IPS-NIHi7 (cell line): Measurements from ENCODE around the gene PSMA7.

Source experiments
- DNase-seq: peaks from one replicate; pipeline ENCODE4 v3.0.0; 2012; ENCODE audit warnings: mixed read lengths; ENCODE audit errors: extremely low spot score

PSMA7 gene

GRCh38 chr20:62143081-62143956 is at the start of gene PSMA7, which contains the start of gene SS18L1:
Gene PSMA7, minus strand, starts transcription at chr20:62143394. Its CDS starts 91 bp downstream, at chr20:62143303.
Gene SS18L1, plus strand, starts transcription at chr20:62143769. Its CDS starts 52 bp downstream, at chr20:62143821.
- peak; percentile 88 for DNase-seq

DNA sequence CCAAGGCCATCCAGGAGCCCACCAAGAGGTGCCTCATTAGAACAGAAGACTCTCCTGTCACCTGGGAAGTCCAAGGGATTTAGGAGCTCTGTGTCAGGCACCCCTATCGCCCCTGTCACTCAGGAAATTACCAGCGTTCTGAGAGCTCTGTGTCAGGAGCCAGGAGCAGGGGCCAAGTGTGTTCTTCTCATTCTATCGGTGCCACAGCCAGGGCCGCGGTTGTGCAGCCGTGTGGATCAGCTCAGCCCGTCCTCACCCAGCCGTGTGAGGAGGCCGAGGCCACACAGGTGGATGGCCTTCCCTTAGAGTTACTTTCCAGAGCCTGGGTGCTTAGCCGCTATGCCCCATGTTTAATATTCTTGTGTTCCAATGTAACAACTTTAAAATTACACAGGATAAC is 49.4 kb upstream of the PSMA7 start:
- DNase-seq = no peak

DNA sequence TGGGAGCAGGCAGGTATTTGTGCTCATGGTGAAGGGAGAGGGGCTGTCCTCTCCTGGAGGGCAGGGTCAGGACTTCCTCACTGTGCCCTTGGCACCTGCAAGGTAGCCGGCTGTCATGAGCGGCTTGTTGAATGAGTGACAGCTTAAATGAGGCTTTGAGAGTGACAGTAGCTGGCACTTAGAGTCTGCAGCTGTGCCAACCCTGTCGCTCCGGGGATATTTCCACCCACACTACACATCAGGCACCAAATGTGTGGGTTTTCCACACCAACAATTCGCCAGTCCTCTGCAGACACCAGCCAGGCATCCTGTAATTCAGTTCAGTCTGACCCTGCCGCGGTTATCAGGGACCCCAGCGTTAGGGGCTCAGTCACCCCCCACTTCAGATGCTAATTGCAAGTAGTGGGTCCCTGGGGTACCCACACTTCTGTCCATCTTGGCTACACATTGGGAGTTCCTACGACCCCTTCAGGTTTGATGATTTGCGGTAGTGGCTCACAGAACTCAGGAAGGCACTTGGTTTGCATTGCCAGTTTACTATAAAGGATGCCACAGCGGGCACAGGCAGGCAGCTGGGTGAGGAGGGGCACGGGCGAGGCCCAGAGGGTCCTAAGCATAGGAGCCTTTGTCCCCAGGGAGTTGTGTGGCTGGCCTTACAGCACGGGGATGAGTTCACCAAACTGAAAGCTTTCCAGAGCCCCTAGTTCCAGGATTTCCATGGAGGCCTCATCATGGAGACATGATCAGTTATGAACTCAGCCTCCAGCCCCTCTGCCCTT is 48.8 kb upstream of the PSMA7 start:
- DNase-seq = no peak

DNA sequence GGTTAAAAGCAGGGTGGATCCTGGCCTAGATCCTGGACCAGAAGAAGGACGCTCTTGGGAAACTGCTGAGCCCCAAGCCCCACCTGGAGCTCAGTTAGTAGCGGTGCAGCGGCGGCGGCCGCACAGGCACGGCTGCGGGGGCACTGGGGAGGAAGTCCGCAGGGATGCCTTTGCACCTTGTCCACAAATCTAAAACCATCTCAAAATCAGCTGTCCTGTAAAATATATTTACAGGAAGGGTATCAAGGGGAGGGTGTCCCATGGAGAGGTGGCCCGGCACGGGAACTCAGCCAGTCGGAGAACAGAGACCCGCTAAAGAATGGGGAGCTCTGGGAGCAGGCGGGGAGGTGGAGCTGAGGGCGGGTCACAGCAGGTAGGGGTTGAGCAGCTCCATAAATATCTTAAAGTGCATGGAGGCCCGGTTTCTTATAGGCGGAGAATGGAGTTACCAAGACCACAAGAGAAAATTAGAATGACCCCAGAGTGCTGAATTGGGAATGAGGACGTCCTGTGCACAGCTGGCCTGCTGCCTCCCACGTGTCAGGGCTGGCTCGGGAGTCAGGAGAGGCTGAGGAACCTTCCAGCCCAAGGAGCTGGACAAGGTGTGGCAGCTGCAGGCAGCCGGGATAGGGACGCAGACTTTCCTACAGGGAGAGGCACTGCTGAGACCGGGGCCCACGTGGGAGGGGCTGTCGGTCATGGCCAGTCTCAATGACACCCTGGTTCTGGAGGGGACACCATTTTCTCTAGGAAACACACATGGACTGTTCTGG is 47.6 kb upstream of the PSMA7 start:
- DNase-seq = no peak

GRCh38 chr20:62186887-62187866 is 44.0 kb upstream of the PSMA7 start:
- DNase-seq = no peak

GRCh38 chr20:62186096-62186426 is 42.9 kb upstream of the PSMA7 start:
- DNase-seq = no peak

DNA sequence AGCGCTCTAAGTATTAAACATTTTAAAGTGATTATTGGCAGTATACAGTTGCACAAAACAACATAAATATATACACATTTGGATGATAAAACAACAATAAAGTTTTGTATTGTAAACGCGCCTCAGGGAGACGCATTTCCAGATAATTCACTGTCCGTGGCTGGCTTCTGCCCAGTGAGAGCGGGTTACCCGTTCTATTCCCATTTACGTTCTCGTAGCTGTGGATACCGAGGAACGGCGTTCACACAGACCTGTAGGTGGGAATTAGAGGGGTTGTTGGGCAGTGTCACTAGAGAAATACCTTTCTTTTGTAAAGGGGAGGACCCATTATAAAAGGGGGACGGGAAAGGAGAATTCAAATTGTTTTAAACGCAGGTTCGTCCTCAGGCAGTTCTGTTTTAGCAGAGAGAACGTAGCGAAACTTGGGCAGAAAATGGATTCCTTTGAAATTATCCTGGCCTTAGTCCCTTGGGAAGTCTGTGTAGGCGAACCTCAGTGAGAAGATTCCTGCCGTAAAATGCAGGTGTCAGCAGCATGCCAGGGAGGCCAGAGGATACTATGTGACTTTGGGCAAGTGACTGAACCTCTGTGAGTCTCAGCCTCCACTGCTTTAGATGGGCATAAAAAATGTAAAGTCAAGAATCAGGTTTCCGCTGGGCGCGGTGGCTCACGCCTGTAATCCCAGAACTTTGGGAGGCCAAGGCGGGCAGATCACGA is 40.4 kb upstream of the PSMA7 start:
- DNase-seq = no peak

DNA sequence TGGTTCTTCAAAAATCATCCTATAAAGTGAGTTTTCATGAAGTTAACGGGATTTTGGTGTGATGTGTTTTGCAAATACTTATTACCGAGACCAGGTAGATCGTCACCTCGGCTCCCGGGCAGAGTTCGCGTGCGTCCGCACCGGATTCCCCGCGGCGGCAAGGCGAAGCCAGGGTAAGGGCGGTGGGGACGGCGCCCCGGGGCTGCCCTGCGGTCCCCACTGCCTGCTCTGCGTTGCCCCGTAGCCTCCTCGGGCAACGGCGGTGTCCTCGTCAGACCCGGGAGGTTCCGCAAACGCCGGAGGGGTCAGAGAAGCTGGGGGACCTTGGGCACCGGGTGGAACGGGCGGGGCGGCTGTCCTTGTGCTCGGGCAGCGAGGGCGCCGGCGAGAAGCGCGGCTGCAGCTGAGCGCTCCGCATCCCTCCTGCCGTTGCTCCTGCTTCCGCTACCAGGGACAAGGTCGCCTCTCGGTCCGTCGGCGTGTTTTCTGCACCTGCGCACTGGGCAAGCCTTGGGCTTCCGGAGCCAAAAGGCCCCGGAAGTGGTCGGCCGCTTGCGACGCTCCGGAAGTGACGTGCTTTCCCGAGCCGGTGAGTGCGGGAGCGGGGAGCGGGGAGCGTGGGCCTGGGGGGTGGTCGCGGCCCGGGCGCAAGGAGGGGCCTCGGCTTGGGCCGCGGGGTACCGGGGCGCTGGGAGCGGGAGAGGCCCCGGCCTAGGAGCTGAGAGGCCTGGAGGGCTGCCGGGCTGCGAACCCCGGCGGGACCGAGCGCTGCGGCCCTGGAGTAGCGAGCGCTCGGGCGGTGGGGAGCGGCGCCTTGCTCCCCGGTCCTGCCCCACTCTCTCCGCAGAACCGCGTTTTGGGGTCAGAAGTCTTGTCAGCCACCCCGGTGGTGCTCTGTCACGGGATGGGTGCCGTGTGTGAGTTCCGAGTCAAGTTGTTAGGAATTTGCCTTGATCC is 39.6 kb upstream of the PSMA7 start, which contains the start of gene MTG2:
Gene MTG2 (plus strand): TSS at position 560 of the 957 bp plus-strand sequence. CDS start 10,393 bp downstream, outside the sequence.
- DNase-seq = peak; percentile 100

GRCh38 chr20:62181808-62182207 is 38.6 kb upstream of the PSMA7 start:
- DNase-seq = no peak

- no peak for DNase-seq
Measured at GRCh38 chr20:62179162-62179504, 35.9 kb upstream of the PSMA7 start.

GRCh38 chr20:62178316-62179161 is 35.3 kb upstream of the PSMA7 start:
- no peak for DNase-seq

- DNase-seq = no peak
Measured at GRCh38 chr20:62177307-62177706, 34.1 kb upstream of the PSMA7 start.

DNA sequence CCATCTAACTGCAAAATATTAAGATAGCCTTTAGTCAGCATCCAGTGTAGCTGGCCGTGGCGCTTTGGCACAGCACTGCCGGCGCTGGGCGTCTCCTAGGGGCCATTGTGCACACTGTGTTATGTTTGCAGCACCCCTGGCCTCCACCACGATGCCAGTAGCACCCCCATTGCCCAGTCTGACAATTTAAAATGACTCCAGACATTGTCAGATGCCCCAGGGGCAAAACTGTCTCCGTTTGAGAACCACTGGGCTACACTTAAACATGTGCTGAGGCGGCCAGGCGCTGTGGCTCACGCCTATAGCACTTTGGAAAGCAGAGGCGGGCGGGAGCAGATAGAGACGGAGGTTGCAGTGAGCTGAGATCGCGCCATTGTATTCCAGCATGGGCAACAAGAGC is 33.7 kb upstream of the PSMA7 start:
- no peak for DNase-seq

DNA sequence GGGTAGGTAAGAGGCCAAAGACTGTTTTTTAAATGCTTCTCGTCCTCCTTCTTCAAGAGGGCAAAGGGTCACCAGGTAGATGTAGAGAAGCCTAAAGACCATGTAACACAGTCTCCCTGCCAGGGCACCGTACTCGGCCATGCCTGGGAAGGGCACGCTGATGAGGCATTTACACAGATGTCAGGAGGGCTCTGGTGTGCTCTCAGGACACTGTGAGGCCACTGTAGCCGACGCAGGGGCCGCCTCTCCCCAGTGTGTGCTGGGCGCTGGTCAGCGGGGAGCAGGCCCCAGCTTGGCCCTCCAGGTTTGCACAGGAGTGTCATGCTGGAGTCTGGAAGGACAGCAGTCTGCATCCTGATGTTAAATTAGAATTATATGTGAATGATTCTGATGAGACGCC is 32.5 kb upstream of the PSMA7 start:
- no peak for DNase-seq

GRCh38 chr20:62174870-62175624 is 31.9 kb upstream of the PSMA7 start:
- no peak for DNase-seq

DNA sequence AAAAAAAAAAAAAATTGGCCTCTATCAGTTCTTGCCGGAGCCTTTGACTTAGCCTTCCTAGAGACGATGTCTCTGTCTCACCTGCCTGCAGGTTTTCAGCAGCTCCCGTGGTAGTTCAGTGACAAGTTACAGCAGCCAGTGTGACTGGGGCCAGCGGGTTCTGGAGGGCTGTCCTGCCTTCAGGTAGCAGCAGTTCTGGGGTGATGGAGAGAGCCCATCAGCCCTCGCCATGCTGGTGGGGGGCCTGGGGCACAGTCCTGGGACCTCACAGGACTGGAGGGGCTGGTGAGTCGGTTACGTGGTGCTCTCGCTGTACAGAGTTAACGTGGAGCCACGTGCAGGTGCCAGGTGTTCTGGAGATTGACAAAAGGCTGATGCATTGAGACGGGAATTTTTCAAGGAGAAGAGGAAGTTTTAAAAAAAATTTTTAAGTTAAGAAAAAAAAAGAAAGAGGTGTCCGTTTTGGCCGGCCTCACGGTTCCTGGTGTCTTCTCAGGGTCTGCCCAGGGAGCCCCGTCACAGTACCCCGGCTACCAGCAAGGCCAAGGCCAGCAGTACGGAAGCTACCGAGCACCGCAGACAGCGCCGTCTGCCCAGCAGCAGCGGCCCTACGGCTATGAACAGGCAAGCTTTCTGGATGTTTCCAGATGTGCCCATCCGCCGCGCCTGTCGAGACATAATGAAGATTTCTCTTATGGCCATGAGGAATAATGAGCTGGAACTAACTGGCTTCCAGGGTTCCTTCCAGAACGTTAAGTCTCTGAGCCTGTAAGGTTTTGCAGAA is 31.0 kb upstream of the PSMA7 start:
- no peak for DNase-seq

DNA sequence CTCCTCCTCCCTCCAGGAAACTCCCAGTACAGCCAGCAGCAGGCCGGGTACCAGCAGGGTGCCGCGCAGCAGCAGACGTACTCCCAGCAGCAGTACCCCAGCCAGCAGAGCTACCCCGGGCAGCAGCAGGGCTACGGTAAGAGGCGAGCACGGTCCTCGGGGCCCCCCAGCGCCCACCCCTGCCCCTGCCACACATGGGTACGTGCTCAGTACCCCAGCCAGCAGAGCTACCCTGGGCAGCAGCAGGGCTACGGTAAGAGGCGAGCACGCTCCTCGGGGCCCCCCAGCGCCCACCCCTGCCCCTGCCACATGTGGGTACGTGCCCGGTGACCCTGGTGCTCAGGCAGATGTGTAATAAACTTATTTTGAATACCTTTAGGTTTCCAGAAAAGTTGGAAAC is 29.5 kb upstream of the PSMA7 start:
- DNase-seq = no peak
